ENCODE data around the gene PLXNC1.
A peak's percentile ranks its signal among the peaks of the same experiment; 100 is the strongest.

PLXNC1 gene

GRCh38 chr12:94150240-94151121, 2.1 kb downstream of the PLXNC1 start:
- no peaks in the 10 kb centered on the region for H3K9me3 ChIP-seq (replicated peaks; ENCODE audit: insufficient read depth, low read length)
- H2AFZ ChIP-seq (ENCODE audit: low read length), result no peak overlapping the region
- no peaks in the 10 kb centered on the region for H3K27me3 ChIP-seq (replicated peaks; ENCODE audit: insufficient read depth, low read length)
- H3K36me3 ChIP-seq (replicated peaks; ENCODE audit: insufficient read depth, low read length), result no peaks in the 10 kb centered on the region; the same call in 1 of the 2 replicates
- peaks cover 69% of the 10 kb centered on the region for H3K79me2 ChIP-seq (ENCODE audit: low read length)
- peak overlapping the region; percentile 82 for H3K27ac ChIP-seq (ENCODE audit: low read length)
- TF ChIP-seq CTCF (IDR thresholded peaks at IDR 0.05; ENCODE audit: low read length) (no peak), EZH2 (optimal IDR thresholded peaks at IDR 0.05; ENCODE audit: low read depth, low read length) (no peak), EZH2phosphoT487 (IDR thresholded peaks at IDR 0.05; ENCODE audit: low read length) (no peak)
- peaks cover 43% of the 10 kb centered on the region for H3K4me1 ChIP-seq (ENCODE audit: low read length)
- H3K4me3 ChIP-seq (ENCODE audit: low read length), result peak overlapping the region; percentile 91
- no peaks in the 10 kb centered on the region for H3K9me2 ChIP-seq (replicated peaks; ENCODE audit: insufficient read depth, low read length)
- DNase-seq, result peak; percentile 81
- peak overlapping the region; percentile 61 for H3K4me2 ChIP-seq (ENCODE audit: low read depth, low read length)
- H4K20me1 ChIP-seq (ENCODE audit: insufficient read depth, low read length), result no peaks in the 10 kb centered on the region
- peak overlapping the region; percentile 96 for H3K9ac ChIP-seq (ENCODE audit: low read length)
- H3F3A ChIP-seq (ENCODE audit: insufficient read depth, low read length), result peaks cover 34% of the 10 kb centered on the region

DNA sequence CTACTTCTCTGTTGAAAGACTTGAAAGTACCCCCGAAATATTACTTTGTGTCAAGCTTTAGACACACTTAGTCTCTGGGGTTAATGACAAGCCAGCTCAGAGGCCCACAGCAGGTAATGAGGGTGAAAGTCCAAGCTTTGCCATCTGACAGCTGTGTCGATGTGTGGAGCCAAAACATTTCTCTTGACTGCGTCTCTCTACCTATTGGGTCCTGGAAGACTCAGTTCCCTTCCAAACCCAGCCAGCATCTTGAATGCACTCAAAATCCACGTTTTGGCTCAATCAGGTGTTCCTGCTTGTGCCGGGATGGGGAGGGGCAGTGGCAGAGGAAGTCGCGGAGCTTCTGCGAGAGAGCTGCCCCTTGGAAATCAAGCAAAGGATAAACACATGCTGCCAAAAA, 3.2 kb downstream of the PLXNC1 start:
- Histone ChIP-seq H2AFZ (ENCODE audit: low read length) (no peak overlapping the region), H3K9me2 (replicated peaks; ENCODE audit: insufficient read depth, low read length) (no peaks in the 10 kb centered on the region), H3K4me1 (ENCODE audit: low read length) (peaks cover 52% of the 10 kb centered on the region), H3K79me2 (ENCODE audit: low read length) (peaks cover 80% of the 10 kb centered on the region), H3K4me2 (ENCODE audit: low read depth, low read length) (peak overlapping the region; percentile 61), H3K27ac (ENCODE audit: low read length) (peak overlapping the region; percentile 82; the same call in 1 of the 2 replicates), H3K9ac (ENCODE audit: low read length) (peak overlapping the region; percentile 96; the same call in 1 of the 2 replicates), H4K20me1 (ENCODE audit: insufficient read depth, low read length) (no peaks in the 10 kb centered on the region), H3K27me3 (replicated peaks; ENCODE audit: insufficient read depth, low read length) (no peaks in the 10 kb centered on the region), H3F3A (ENCODE audit: insufficient read depth, low read length) (peaks cover 35% of the 10 kb centered on the region), H3K4me3 (ENCODE audit: low read length) (peak overlapping the region; percentile 91), H3K36me3 (replicated peaks; ENCODE audit: insufficient read depth, low read length) (no peaks in the 10 kb centered on the region; the same call in 1 of the 2 replicates), H3K9me3 (replicated peaks; ENCODE audit: insufficient read depth, low read length) (no peaks in the 10 kb centered on the region)
- peak; percentile 43 for DNase-seq
- TF ChIP-seq CTCF (IDR thresholded peaks at IDR 0.05; ENCODE audit: low read length), result no peak

DNA sequence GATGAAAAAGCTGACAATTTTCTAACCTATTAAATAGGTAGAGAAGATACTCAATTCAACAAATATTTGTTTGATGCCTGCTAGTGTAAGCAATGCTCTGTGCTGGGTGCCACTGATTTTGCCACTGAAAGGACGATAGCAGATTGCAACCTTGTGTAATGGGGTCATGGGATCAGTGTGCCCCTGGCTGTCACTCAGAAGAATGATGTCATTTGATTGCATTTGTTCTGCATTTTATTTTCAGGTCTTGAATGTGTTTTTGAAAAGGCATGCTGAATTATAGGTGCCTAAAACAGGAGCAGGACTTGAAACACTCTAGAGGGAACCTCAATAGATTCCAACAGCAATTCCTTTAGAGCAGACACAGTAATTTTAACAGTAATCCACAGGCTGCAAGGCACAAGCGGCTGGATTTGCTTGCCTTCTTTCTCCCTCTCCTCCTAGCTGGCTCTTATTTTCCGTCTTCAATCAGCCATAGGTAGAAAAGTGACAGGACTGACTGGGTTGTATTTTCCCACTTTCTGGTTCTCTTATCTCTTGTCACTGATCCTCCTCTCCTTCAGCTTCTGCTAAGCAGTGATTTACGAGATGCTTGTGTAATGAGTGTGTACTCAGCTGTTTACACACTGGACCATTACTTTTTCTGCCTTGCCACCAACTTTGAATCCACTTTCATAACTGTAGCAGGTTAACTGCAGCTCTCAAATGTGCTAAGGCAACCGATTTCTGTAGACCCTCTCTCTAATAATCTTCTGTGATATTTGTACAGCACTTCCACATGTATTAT, 4.1 kb downstream of the PLXNC1 start:
- Histone ChIP-seq H3K9ac (ENCODE audit: low read length) (peak overlapping the region; percentile 96; the same call in 1 of the 2 replicates), H3K36me3 (replicated peaks; ENCODE audit: insufficient read depth, low read length) (no peaks in the 10 kb centered on the region; the same call in 1 of the 2 replicates), H3K4me3 (ENCODE audit: low read length) (peak overlapping the region; percentile 91), H2AFZ (ENCODE audit: low read length) (no peak overlapping the region), H3K4me2 (ENCODE audit: low read depth, low read length) (peak overlapping the region; percentile 61), H3K27ac (ENCODE audit: low read length) (peak overlapping the region; percentile 82; the same call in 1 of the 2 replicates), H3F3A (ENCODE audit: insufficient read depth, low read length) (peaks cover 37% of the 10 kb centered on the region), H3K27me3 (replicated peaks; ENCODE audit: insufficient read depth, low read length) (no peaks in the 10 kb centered on the region), H3K9me2 (replicated peaks; ENCODE audit: insufficient read depth, low read length) (no peaks in the 10 kb centered on the region), H3K9me3 (replicated peaks; ENCODE audit: insufficient read depth, low read length) (no peaks in the 10 kb centered on the region), H3K4me1 (ENCODE audit: low read length) (peaks cover 54% of the 10 kb centered on the region), H3K79me2 (ENCODE audit: low read length) (peaks cover 89% of the 10 kb centered on the region), H4K20me1 (ENCODE audit: insufficient read depth, low read length) (no peaks in the 10 kb centered on the region)
- no peak for TF ChIP-seq EZH2phosphoT487 (IDR thresholded peaks at IDR 0.05; ENCODE audit: low read length)
- TF ChIP-seq CTCF (IDR thresholded peaks at IDR 0.05; ENCODE audit: low read length), result no peak
- TF ChIP-seq EZH2 (optimal IDR thresholded peaks at IDR 0.05; ENCODE audit: low read depth, low read length), result no peak
- no peak for DNase-seq

Measured in MM.1S (cell line).